ENCODE data around the gene ZBED3.
"Not testable (repeated sequence)": the region's sequence is repeated elsewhere in the genome, so short reads cannot be mapped to it uniquely, and the experiment has no call there.

The ZBED3 gene, protein sequence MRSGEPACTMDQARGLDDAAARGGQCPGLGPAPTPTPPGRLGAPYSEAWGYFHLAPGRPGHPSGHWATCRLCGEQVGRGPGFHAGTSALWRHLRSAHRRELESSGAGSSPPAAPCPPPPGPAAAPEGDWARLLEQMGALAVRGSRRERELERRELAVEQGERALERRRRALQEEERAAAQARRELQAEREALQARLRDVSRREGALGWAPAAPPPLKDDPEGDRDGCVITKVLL

DNA sequence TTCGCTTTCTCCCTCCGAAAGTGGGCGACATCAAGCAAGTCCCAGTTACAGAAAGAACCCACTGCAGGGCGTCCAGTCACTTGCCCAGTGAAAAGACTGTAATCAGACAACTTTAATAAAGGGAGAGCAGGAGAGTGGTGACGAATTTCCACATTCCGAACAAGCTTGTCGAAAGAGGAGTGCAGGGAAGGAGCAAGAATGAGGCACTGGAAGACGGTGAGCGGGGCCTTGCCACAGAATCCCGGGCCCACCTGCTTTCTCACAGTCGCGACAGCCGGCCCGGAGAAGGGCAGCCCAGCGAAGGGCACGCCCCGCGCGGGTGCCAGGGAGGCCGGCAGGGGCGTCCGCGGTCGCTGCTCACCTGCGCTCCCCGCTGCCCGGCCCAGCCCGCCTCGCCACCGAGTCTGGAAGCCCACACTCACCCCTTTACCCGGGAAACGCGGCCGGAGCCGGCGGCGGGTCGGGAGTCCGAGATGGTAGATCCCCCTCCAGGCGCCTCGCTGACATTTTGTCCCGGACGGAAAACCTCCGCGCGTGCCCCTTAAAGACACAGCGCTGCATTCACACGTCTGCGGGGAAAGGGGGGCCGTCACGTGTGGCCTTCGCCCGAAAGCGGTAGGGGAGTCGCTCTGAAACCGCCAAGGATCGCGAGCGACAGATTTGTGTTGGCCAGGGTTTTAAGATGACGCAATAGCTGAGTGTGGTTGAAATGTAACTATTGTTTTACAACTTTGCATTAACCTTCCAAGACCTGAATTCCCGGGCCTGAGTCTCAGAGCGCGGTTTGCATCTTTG lies at the start of gene ZBED3:
Gene ZBED3 (minus strand): TSS at position 597 of the 795 bp plus-strand sequence. CDS start 9,407 bp downstream, outside the sequence.
- peak; percentile 69 for DNase-seq

DNA sequence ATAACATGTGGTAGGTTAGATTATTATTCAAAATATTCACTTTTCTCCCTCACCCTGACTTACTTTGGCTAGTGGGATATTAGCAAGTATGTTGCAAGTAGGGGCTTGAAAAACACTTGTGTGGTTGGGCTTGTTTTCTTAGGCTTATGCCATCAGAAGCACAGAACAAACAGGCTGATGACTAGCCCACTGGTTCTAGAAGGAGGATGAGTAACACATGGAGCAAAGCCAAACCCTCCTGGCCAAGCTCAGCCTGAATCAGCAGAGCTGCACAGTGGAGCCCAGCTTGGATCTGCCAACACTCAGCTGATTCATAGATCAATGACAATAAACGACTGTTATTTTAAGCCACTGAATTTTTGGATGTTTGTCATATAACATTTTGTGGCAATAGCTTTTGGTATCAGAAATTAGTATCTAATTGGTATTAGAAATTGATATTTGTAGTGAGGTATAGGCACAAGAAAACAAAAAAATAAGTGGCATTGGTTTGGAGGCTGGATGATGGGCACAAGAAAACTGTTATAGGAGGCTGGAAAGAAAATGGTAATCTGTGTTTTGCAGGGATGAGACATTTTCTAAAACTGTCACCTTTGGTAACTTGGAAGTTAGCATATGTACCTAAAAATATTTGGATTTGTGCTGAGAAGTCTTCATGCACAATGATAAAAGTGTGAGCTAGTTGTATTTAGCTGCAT lies 46.1 kb upstream of the ZBED3 start:
- DNase-seq = no peak

DNA sequence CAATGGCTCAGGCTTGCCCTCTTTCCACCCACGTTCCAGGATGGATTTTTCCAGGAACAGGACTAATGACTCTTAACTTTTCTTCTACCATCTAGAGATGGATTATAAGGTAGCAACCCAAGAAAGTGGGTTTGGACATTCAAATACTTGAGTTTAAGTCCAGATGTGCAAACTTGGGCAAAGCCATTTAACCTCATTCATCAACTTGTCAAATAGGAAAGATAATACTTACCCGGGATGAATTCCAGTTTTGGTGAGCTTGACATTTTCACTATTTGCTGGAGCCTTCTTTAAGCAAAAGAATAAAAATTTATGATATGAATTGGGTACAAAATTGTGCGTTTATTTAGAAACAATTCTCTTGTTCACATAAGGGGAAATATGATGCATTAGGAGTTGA lies 44.3 kb upstream of the ZBED3 start:
- DNase-seq = no peak

DNA sequence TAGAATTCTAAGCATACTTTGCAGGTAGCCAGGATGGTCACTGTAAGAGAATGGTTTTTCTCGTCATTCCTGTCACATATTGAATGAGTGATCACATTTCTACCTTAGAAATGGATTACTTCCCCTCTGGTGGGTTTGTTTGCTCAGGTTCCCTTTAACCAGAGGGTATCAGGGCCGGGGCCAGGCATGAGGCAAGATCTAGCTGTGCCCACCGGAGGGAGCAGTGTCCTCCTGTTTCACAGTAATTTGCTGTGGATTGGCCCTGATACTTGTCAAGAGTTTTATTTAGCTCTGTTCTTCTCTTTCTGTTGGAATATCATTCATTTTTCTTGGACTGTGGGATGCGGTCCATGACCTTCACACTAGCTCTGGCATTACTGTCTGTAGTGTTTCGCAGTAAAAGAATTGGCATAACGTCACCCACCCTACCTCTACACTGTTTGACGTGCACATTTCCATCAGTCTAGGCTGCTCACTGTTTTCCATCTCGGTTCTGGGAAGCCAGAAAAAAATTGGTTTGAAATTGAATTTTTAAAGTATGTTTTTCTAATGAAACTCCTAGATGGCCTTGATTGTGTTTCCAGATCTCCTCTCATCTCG lies 42.4 kb upstream of the ZBED3 start:
- peak; percentile 48 for DNase-seq

DNA sequence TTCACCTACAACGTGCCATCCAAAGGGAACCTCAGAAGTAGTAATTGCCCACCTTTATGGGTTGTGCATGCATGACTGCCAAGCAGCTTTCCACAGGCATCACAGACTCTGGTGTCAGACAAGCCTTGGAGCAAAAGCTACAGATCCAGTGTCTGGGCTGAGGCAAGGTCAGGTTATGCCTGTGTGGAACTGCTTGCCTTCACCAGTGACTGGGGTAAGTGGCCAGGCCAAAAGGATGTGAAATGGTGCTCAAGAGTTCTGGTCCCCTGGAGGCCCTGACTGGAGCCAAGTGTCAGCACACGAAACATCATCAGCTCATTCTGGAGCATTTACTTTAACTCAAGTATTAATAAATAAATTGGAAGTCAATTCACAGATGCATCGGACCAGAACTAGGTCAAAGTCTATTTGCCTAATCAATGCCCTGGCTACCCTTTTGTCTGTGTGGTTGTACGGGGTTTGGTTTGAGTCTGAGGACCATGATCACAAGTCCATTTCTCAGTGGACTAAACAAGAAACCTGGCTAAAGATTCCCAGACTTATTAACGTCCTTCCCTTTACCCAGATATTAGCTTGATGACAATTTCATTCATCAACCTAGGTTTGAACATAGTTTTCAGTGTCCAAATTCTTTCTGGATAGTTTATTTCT lies 41.5 kb upstream of the ZBED3 start:
- no peak for DNase-seq

DNA sequence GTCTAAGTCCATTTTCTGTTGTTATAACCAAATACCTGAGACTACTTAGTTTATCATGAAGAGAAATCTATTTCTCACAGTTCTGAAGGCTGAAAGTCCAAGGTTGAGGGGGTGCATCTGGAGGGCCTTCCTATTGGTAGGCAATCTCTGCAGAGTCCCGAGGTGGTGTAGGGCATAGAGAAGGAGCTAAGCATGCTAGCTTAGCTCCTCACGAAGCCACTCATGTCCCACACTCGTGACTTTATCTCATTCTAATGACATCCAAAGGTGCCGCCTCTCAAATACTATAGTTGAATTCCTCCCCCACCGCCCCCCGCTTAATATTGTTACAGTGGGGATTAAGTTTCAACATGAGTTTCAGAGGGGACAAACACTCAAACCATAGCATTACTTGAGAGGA lies 36.0 kb upstream of the ZBED3 start:
- DNase-seq = no peak

DNA sequence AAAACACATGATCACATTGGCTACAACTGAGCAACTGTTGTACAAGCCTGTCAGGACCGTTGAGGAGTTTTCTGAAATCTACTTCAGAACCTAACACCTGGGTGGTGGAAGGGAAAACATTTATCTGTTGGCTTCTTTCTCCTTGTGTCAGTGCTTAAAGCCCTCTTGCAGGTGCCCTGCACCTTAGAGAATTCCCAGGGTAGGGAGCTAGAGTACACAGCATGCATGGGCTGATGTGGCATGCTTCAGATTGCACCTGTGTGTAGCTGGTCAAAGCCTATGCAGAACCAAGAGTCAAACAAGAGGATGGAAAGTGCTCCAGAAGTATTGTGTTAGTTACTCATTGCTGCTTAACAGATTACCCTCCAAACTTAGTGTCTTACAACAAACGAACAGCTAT lies 33.6 kb upstream of the ZBED3 start:
- no peak for DNase-seq

DNA sequence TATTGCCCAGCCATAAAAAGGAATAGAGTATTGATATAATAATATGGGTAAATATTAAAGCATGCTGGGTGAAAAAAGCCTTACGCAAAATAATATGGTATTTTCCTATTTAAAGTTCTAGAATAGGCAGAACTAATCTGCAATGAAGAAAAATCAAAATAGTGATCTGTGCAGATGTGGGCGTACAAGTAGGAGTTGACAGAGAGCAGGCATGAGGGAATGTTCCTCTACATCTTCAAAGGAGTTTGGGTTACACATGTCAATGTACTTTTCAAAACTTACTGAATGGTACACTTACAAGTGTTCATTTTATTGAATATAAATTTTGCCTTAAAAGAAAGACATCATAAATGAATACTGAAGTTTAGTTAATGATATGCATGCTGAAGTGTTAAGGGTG lies 33.0 kb upstream of the ZBED3 start:
- no peak for DNase-seq

DNA sequence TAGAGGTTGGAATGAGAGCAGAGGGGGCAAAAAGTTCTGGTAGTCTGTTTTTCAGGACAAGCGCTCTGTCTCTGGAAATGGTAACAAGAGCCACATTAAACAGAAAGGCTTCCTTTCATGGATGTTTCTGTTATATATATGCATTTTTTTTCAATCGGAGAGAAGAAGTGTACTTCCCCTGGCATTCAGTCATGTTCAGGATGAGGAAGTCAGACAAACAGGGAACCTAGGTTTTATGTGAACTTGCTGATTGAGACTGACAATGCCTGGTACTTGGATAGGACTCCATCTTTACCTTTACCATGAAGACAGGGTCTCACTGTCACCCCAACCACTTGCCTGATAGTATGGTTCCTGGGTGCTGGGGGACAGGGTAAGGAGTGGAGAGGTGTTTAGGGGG lies 30.1 kb upstream of the ZBED3 start:
- DNase-seq = no peak

DNA sequence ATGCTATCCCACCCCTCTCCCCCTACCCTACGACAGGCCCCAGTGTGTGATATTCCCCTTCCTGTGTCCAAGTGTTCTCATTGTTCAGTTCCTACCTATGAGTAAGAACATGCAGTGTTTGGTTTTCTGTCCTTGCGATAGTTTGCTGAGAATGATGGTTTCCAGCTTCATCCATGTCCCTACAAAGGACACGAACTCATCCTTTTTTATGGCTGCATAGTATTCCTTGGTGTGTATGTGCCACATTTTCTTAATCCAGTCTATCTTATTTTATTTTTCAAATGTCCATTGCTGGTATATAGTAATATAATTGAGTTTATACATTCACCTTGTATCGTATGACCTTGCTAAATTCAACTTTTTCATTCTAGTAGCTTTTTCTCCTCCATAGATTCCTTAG lies 19.9 kb upstream of the ZBED3 start:
- not testable (repeated sequence) for DNase-seq

DNA sequence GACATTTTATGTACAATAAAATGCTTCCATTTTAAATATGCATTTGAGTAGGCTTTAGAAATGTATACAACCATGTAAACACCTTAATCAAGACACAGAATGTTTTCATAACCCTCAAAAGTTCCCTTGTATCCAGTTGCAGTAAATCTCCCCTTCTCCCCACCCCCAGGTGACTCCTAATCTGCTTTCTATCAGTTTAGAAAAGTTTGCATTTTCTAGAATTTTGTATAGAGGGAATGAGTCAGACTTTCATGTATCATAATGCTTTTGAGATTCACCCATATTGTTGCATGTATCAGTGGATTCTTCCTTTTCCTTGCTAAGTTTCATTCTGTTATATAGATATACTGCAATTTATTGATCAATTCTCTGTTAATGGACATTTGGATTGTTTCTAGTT lies 17.7 kb upstream of the ZBED3 start:
- DNase-seq = no peak

DNA sequence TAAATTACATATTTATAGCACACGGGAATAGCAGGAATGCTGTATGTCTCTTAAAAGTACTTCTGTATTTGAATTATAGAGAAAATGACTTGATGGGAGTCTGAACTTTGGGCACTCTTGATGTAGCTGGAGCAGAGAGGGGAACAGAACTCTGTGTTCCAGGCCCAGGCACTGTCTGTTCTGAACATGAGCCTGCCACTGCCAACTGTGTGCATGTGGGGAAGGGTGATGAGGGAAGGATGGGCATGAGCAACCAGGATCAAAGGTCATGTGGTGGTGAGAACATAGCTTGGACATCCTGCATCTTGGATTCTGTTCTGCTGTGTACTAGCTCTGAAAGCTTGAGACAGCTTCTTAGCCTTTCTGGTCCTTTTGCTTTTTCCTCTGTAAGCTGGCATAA lies 16.4 kb upstream of the ZBED3 start:
- DNase-seq = no peak

DNA sequence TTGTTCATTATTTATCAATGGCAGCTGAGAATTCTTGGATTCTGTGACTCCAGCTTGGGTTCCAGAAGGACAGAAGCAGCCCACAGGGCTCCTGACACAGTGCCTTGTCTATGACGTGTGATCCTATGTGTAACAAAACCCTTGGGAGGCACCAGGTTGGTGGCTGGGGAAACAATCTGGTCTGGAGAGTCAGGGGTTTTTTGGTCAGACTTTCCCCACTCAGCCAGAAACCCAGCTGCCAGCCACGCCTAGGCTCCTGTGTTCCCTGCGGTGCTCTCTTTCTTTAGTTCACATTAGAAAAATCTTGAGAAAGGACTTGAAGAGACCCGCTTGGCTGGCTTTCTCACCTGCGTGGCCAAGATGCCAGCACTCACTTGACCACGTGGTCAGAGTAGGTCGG lies 15.5 kb upstream of the ZBED3 start:
- DNase-seq = no peak

DNA sequence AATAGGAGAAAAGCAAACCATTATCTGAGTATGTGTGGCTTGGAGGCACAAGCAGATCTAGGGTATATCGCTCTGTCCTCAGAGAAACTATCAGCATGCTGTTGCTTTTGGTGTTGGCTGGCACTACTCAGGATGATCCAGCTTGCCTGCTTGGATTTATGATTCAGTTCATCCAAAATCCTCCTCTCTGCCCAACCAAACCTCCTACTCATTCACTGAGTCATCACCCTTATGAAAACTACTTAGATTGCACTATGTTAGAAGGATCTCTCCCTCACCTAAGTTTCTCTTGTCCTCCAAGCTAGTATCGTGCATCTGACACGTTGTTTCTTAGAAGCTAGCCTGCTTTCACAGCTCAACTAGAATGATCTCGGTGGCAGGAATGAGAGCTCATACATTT lies 14.2 kb upstream of the ZBED3 start:
- no peak for DNase-seq

DNA sequence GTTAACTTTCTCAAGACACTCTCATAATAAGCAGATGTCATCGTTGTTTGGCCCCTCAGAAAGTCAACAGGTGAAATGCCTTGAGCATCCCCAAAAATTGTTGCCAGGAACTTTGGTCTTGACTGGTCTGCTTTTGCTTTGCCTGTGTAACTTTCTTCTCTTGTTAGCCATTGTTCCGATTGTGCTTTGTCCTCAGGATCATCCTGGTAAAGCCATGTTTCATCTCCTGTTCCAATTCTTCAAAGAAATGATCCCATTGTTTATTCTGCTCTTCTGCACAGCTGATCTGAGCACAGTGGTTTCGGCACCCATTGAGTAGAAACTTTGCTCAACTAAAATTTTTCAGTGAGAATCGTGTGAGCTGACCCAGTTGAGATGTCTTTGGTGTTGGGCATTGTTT lies 8.1 kb upstream of the ZBED3 start:
- DNase-seq = no peak

DNA sequence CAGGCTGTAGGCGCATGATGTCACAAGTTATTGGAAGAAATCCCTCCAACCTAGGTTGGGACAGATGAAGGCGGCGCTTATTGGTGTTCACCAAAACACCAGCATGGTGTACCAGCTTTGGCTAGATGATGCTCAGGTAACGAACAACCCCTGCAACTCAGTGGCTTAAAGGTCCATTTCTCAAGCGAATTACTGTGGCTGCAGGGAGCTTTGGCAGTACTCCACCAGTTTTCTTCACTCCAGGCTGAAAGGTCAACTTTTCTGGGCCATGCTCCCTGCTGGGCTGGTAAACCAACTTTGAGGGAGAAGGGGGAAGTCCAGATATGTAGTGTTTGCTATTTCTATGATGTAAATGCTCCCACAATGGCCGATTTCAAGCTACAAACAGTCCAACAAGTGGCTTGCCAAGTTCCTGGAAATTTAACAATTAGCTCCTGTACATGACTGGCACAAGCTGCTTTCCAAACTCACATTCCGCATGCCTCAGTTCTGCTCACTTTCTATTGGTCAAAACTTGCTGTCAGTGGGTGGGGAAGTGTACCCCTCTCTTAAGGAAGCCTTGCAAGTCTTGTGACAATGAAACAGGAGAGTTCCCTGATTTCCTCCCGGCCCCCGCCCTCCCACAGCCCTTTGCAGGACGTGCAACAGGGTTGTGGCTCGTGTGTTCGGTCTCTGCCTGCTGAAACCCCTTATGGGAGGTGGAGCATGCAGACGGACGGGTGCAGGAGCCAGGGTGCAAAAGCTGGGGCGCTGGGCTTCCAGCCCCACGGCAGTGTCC lies 588 bp upstream of the ZBED3 start:
- DNase-seq = no peak

DNA sequence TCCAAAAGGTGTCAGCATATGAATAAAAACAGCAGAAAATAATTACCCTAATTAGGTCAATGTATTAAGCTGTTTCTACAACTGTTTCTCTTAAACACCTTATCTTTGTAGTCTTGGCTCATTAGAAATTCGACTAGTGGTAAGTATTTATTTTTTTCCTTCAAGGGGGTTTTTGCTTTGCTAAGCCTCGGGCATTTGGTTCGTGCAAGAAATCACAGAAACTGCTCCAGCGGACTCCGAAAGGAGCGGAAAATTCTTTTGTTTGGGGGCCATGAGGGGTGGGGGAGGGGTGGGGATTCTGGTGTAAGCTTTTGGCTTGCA lies 757 bp downstream of the ZBED3 start:
- no peak for DNase-seq

DNA sequence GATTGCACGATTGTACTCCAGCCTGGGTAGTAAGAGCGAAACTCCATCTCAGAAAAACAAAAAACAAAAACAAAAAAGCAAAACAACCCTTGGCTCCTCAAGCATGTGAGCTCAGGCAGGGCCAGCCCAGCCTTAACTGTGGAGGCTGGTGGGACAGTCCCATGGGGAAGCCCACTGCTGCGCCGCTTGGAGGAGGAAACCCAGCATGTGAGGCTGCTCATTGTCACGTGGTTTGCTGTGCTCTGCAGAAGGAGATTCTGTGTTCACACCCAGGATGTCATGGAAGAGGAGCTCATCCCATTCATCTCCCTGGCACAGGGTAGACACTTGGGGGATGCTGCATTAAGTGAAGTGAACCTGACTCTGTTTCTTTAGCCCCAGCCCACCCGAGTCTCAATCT lies 4.0 kb downstream of the ZBED3 start:
- DNase-seq = no peak

DNA sequence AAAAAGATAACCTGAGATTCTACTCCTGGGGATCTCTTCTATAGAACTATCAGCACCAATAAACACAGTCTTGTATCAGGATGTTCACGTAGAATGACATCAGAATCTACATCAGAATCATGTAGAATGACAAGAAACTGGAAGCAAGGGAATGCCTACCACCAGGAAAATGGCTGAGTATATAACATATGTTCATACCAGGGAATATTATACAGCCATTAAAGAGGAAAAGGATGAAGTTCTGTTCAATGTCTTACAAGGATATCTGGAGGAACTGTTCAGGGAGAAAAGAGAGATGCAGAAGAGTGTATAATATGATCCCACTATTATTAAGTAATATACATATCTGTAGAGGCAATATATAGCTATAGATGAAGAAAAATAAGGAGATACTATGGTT lies 4.8 kb downstream of the ZBED3 start:
- DNase-seq = no peak

DNA sequence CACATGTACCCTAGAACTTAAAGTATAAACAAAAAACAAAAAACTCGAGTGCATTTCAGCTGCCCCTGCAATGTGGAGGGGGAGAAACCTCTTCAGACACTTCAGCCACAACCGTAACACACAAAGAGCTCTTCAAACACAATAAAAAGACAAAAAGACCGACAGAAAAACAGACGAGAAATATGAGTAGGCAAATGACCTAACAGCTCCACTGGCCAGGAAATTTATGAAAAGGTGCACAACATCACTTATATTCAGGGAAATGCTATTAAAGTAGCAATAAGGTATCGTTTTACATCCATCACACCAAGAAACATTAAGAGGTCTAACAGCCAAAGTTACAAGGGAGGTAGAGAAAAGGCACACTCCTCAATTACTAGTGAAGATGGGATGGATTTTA lies 6.2 kb downstream of the ZBED3 start:
- DNase-seq = no peak

DNA sequence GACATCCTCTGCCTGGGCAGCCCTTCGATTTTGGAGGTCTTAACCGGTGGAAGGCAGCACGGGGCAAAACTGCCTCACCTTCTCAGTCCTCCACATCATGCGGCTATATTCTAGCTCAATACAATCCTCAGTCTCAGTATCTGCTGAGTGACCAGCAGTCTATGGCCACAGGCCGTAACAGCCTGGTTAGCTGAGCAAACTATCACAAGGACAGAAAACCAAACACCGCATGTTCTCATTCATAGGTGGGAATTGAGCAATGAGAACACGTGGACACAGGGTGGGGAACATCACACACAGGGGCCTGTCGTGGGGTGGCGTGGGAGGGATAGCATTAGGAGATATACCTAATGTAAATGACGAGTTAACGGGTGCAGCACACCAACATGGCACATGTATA lies 6.6 kb downstream of the ZBED3 start:
- not testable (repeated sequence) for DNase-seq

DNA sequence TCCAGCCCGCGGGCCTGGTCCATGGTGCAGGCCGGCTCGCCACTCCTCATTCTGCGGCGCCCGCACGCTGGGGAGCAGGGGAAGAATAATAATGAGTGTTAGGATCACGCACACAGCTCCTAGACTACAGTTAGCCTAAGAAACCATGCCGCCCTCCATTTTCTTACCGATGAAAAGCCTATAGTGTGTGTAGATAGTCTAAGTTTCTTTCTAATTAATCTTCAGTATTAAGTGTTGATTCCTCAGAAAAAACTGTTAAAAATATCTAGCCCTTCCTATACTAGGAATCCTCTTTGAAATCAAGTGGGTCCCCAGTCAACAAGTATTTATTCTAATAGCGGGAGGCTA lies 9.3 kb downstream of the ZBED3 start:
- DNase-seq = no peak

Data from stimulated activated CD8-positive, alpha-beta memory T cell treated with anti-CD3 and anti-CD28 coated beads, Interleukin-4, amount 100 ng/mL, for 48 hours (primary cell).